LHCN-M2 (cell line): ENCODE measurements around the gene LARP1. TPM values are rescaled to one million over a fixed set of nuclear protein-coding genes. Genes with fewer than 3 reads are reported as not detected.

Source experiments
- DNase-seq: peaks from one replicate; pipeline ENCODE4 v3.0.0-alpha.2; 2012; ENCODE audit warnings: low read depth
- total RNA-seq: library from RNA; depleted of rRNA; stranded (reverse); fragments of >200 nt; gene quantifications from 2 replicates; pipeline ENCODE4 v1.2.3, GENCODE V29; 2014

Gene LARP1
- total RNA-seq, 1 experiment from 2014 or later, result 95.2 TPM

- DNase-seq, result no peak
Measured at GRCh38 chr5:154761046-154761736, 6.0 kb downstream of the LARP1 start.

GRCh38 chr5:154762261-154762660 lies 7.1 kb downstream of the LARP1 start:
- no peak for DNase-seq

DNA sequence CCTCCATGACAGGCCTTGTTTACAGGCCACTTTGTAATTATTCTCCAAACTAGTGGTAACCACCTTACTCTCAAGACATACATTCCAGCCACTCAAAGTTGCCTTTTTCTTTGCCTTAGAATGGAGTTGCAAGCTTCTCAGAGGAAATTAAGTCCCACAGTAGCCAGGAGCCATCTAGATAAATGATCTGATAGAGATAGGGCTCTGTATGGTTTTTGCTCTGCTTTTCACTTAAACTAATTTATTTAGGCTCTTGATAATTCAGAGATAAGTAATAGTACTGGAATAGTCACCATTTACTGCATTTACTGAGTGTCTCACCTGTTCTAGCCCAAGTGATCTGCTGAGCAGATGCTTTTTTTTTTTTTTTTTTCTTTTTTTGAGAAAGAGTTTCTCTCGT lies 7.5 kb downstream of the LARP1 start:
- no peak for DNase-seq

DNA sequence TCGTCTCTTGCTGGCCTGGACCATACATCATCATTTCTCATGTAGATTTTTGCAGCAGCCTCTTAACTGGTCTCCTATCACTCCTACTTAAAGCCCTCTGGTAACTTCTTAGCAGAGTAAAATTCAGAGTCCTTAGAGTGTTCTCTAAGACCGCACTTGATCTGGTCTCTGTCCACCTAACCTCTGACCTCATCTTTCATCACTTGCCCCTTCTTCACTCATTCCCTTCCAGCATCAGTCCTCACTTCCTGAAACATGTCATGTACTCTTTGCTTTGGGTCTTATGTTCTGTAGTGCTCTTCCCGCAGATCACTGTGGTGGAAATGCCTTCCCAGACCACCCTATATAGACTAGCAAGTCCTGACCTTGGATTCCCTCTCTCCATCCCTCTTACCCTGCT lies 9.8 kb downstream of the LARP1 start:
- no peak for DNase-seq

GRCh38 chr5:154765396-154765925 lies 10.3 kb downstream of the LARP1 start:
- no peak for DNase-seq

GRCh38 chr5:154766558-154767281 lies 11.5 kb downstream of the LARP1 start:
- DNase-seq, result no peak

GRCh38 chr5:154767576-154767975 lies 12.4 kb downstream of the LARP1 start:
- DNase-seq, result no peak

DNA sequence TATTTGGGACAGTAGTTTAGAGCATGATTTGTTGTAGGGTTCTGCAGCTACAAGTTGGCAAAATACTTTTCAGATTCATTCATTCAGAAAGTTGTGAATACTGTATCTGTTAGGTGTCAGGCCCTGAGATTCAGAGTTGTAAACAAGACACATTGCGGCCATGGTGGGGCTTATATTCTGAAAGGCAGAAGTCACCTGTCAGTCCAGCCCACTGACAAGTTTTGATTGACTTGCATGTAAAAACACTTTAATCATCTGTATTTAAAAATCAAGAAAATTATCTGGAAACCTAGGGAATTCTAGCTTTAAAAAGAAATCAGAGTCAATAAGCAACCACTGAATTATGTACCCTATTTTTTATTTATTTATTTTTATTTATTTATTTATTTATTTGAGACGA lies 13.0 kb downstream of the LARP1 start:
- DNase-seq, result no peak

DNA sequence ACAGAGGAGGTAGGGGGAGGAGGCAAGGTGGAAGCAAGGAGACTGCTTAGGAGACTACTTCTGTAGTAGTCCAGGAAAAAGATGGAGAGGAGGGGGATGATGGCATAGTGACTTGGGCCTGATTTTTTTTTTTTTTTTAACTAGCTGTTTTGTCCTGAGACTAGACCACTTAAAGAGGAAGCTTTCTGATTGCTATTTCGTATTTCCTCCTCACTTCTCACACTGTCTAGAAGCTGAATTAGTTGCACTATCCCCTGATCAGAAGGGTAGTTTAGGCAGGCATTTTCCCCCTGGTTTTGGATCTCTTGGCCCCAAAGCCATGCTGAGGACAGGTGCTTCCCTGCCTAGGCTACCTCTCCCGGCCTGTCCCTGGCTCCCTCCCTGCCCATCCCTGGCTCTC lies 14.9 kb downstream of the LARP1 start:
- no peak for DNase-seq

DNA sequence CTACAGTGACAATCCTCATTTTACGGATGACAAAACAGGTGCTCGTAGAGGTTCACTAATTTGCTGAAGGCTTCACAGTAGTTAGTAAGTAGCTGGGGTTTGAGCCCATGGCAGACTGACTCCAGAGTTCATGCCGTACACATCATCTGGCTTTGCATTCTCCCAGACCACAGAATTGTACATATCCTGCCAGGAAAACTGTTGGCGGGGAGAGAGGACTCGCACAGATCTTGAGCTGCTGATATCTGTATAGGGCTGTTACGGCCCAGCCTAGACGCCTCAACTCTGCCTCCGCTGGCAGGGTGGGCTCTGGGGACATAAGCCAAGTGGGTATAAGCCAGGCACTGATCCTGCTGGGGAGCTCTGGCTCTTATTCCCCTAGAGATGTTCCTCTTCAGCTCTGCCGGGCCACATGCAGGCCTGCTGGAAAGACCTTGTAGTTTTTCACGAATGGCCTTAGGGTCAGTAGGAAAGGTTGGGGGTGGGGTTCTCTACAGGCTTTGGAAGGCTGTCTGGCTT lies 16.3 kb downstream of the LARP1 start:
- peak; percentile 76 for DNase-seq

DNA sequence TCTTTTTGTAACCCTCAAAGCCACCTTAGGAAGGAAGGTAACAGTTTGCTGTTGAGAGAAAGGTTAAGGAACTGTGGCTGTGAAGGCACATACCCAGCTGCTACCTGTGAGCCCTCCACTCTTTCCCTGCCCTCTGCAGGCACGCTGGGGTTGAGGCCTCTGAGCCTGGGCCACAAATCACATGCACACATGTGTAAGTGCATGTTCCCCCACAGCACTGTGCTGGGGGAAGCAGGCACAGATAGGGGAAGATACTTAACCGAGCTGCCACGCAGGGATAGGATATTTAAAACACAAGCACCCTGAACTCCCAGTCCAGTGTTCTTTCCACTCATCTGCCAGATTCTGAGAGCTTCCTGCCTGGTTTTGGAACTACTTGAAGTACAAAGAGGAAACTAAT lies 18.1 kb downstream of the LARP1 start:
- no peak for DNase-seq

DNA sequence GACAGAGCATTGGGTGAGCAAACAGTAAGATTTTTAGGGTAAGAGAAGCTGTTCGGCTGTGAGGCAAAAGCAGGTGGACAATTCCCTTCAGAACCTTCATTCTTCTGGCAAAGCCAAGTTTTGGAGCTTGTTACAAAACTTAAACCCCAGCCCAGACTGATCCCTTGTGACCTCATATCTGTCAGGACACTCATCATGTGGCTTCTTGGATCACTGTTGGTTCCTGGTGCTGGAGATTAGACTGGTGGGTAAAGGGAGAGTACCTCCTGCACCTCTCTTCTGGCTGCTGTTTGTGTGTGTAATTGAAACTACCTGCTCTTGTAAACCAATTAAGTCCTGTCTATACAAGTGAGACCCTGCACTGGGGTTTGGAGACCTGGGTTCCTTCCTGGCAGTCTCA lies 21.0 kb downstream of the LARP1 start:
- DNase-seq, result no peak

- no peak for DNase-seq
Measured at GRCh38 chr5:154778534-154778933, 23.4 kb downstream of the LARP1 start.

GRCh38 chr5:154779105-154779504 lies 23.9 kb downstream of the LARP1 start:
- DNase-seq, result peak; percentile 89

DNA sequence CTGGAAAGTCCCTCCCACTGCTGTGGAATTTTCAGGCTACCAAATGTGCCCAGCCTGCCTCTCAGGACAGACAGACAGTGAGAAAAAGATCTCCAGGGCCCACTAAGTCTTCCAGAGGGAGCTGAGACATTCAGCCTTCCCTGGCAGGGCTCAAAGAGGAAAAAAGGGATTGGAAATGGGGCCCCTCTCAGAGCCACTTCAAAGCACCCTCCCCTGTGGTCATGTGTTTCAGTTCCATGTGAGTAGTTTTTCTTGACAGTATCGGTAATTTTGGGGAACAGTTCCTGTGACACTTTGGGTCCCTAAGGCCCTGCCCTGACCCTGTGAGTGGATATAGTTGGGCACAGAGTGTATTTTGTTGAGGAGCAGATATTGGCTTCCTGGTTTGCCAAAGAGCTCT lies 25.0 kb downstream of the LARP1 start:
- no peak for DNase-seq

- DNase-seq, result no peak
Measured at GRCh38 chr5:154782326-154782725, 27.1 kb downstream of the LARP1 start.

GRCh38 chr5:154782812-154783592 lies 27.8 kb downstream of the LARP1 start:
- DNase-seq, result peak; percentile 21

GRCh38 chr5:154783774-154784460 lies 28.7 kb downstream of the LARP1 start:
- no peak for DNase-seq

DNA sequence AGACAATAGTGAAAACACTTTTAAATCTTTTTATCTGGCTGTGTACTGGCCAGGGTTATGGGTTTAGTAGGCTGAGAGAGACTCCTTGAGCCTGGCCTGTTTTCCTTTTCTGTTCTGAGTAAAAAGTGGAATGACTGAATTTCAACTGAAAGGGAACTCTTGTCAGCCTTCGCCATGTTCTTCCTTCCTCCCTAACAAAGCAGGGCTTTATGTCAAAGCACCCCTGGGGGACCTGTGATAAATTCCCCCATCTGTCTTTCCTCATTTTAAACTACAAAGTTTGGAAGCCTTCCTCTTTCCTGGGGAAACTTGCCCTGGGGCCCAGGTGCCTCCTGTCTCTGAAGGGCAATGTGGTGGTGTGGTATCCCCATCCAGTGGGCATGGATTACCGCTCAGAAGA lies 29.7 kb downstream of the LARP1 start:
- no peak for DNase-seq

- DNase-seq, result no peak
Measured at GRCh38 chr5:154786414-154786813, 31.2 kb downstream of the LARP1 start.

DNA sequence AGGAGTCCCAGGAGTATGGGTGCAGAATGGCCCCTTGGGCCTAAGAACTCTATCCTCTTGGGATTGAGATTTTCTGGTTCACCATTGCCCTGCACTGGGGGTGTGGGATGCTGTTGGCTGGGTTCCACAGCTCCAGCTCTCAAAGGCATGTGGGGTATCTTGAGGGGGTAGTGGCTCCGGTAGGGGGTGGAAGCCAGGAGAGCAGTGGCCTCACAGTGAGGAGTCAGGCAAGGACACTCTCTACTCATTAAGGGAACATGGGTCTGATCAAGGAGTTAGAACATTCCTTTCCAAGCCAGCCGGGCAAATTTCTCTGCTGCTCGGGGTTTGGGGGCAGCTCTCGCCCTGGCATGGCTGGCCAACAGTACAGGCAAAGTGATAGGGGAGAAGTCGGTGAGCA lies 33.0 kb downstream of the LARP1 start:
- DNase-seq, result no peak
